ENCODE measurements around the gene CAMTA1. TPM values are rescaled to one million over a fixed set of nuclear protein-coding genes. Genes with fewer than 3 reads are reported as not detected.

Gene CAMTA1
- total RNA-seq, 2 donors from 2014 or later, result 36.7 to 51.9 TPM

- H3K4me1 Mint-ChIP-seq, result no peaks in the 10 kb centered on the region
- no peaks in the 10 kb centered on the region for H3K36me3 Mint-ChIP-seq (ENCODE audit: low read depth)
- ATAC-seq (replicated peaks), result no peak
- H3K9me3 Mint-ChIP-seq, result peaks cover 3% of the 10 kb centered on the region
- H3K4me3 Mint-ChIP-seq, result no peak overlapping the region
- peaks cover 39% of the 10 kb centered on the region for H3K27me3 Mint-ChIP-seq
- no peak overlapping the region for H3K27ac Mint-ChIP-seq
Observed at GRCh38 chr1:7287013-7287412, 501.8 kb downstream of the CAMTA1 start.

GRCh38 chr1:7288992-7289391 is 503.7 kb downstream of the CAMTA1 start:
- Mint-ChIP-seq H3K9me3 (peaks cover 3% of the 10 kb centered on the region), H3K4me1 (no peaks in the 10 kb centered on the region), H3K27ac (no peak overlapping the region), H3K36me3 (ENCODE audit: low read depth) (no peaks in the 10 kb centered on the region), H3K27me3 (peaks cover 24% of the 10 kb centered on the region), H3K4me3 (no peak overlapping the region)
- ATAC-seq (replicated peaks), result no peak

GRCh38 chr1:7289694-7290093 is 504.4 kb downstream of the CAMTA1 start:
- H3K36me3 Mint-ChIP-seq (ENCODE audit: low read depth), result no peaks in the 10 kb centered on the region
- no peaks in the 10 kb centered on the region for H3K4me1 Mint-ChIP-seq
- peaks cover 3% of the 10 kb centered on the region for H3K9me3 Mint-ChIP-seq
- H3K4me3 Mint-ChIP-seq, result no peak overlapping the region
- H3K27me3 Mint-ChIP-seq, result peaks cover 22% of the 10 kb centered on the region
- H3K27ac Mint-ChIP-seq, result no peak overlapping the region
- no peak for ATAC-seq (replicated peaks)

GRCh38 chr1:7290971-7291970 is 506.0 kb downstream of the CAMTA1 start:
- Mint-ChIP-seq H3K27ac (no peak overlapping the region), H3K9me3 (peaks cover 4% of the 10 kb centered on the region), H3K27me3 (peaks cover 12% of the 10 kb centered on the region), H3K4me3 (no peak overlapping the region), H3K36me3 (ENCODE audit: low read depth) (no peaks in the 10 kb centered on the region), H3K4me1 (no peaks in the 10 kb centered on the region)
- no peak for ATAC-seq (replicated peaks)

GRCh38 chr1:7292036-7292681 is 506.9 kb downstream of the CAMTA1 start:
- Mint-ChIP-seq H3K27ac (no peak overlapping the region), H3K4me3 (no peak overlapping the region), H3K36me3 (ENCODE audit: low read depth) (no peaks in the 10 kb centered on the region), H3K27me3 (peaks cover 16% of the 10 kb centered on the region), H3K9me3 (peaks cover 8% of the 10 kb centered on the region), H3K4me1 (no peaks in the 10 kb centered on the region)
- no peak for ATAC-seq (replicated peaks)

- no peak overlapping the region for H3K4me3 Mint-ChIP-seq
- no peaks in the 10 kb centered on the region for H3K4me1 Mint-ChIP-seq
- no peak overlapping the region for H3K27ac Mint-ChIP-seq
- peaks cover 19% of the 10 kb centered on the region for H3K27me3 Mint-ChIP-seq
- no peak for ATAC-seq (replicated peaks)
- no peaks in the 10 kb centered on the region for H3K36me3 Mint-ChIP-seq (ENCODE audit: low read depth)
- H3K9me3 Mint-ChIP-seq, result peaks cover 5% of the 10 kb centered on the region
Observed at GRCh38 chr1:7292714-7293419, 507.6 kb downstream of the CAMTA1 start.

- Mint-ChIP-seq H3K27ac (no peak overlapping the region), H3K9me3 (peaks cover 5% of the 10 kb centered on the region), H3K27me3 (peaks cover 14% of the 10 kb centered on the region), H3K4me1 (no peaks in the 10 kb centered on the region), H3K4me3 (no peak overlapping the region), H3K36me3 (ENCODE audit: low read depth) (no peaks in the 10 kb centered on the region)
- no peak for ATAC-seq (replicated peaks)
Observed at GRCh38 chr1:7293702-7294629, 508.7 kb downstream of the CAMTA1 start.

GRCh38 chr1:7294636-7295035 is 509.4 kb downstream of the CAMTA1 start:
- peaks cover 11% of the 10 kb centered on the region for H3K27me3 Mint-ChIP-seq
- H3K9me3 Mint-ChIP-seq, result peaks cover 5% of the 10 kb centered on the region
- no peaks in the 10 kb centered on the region for H3K4me1 Mint-ChIP-seq
- H3K36me3 Mint-ChIP-seq (ENCODE audit: low read depth), result no peaks in the 10 kb centered on the region
- no peak for ATAC-seq (replicated peaks)
- no peak overlapping the region for H3K27ac Mint-ChIP-seq
- H3K4me3 Mint-ChIP-seq, result no peak overlapping the region

- ATAC-seq (replicated peaks), result no peak
- H3K4me1 Mint-ChIP-seq, result no peaks in the 10 kb centered on the region
- peaks cover 5% of the 10 kb centered on the region for H3K9me3 Mint-ChIP-seq
- no peaks in the 10 kb centered on the region for H3K36me3 Mint-ChIP-seq (ENCODE audit: low read depth)
- H3K27me3 Mint-ChIP-seq, result peaks cover 16% of the 10 kb centered on the region
- H3K27ac Mint-ChIP-seq, result no peak overlapping the region
- no peak overlapping the region for H3K4me3 Mint-ChIP-seq
Observed at GRCh38 chr1:7295946-7296345, 510.7 kb downstream of the CAMTA1 start.

GRCh38 chr1:7296968-7297367 is 511.7 kb downstream of the CAMTA1 start:
- no peak overlapping the region for H3K4me3 Mint-ChIP-seq
- H3K4me1 Mint-ChIP-seq, result no peaks in the 10 kb centered on the region
- H3K27me3 Mint-ChIP-seq, result peaks cover 20% of the 10 kb centered on the region

GRCh38 chr1:7298145-7298544 is 512.9 kb downstream of the CAMTA1 start:
- no peak overlapping the region for H3K4me3 Mint-ChIP-seq
- H3K27ac Mint-ChIP-seq, result no peak overlapping the region
- peaks cover 5% of the 10 kb centered on the region for H3K9me3 Mint-ChIP-seq

More at GRCh38 chr1:7296968-7297367, 511.7 kb downstream of the CAMTA1 start:
- no peak overlapping the region for H3K27ac Mint-ChIP-seq
- H3K9me3 Mint-ChIP-seq, result peaks cover 5% of the 10 kb centered on the region
- H3K36me3 Mint-ChIP-seq (ENCODE audit: low read depth), result no peaks in the 10 kb centered on the region
- no peak for ATAC-seq (replicated peaks)

GRCh38 chr1:7298749-7299151 is 513.5 kb downstream of the CAMTA1 start:
- H3K36me3 Mint-ChIP-seq (ENCODE audit: low read depth), result no peaks in the 10 kb centered on the region
- H3K4me3 Mint-ChIP-seq, result no peak overlapping the region
- H3K27me3 Mint-ChIP-seq, result peaks cover 32% of the 10 kb centered on the region
- no peaks in the 10 kb centered on the region for H3K4me1 Mint-ChIP-seq
- no peak for ATAC-seq (replicated peaks)
- no peak overlapping the region for H3K27ac Mint-ChIP-seq
- H3K9me3 Mint-ChIP-seq, result peaks cover 5% of the 10 kb centered on the region

More at GRCh38 chr1:7298145-7298544, 512.9 kb downstream of the CAMTA1 start:
- Mint-ChIP-seq H3K27me3 (peaks cover 27% of the 10 kb centered on the region), H3K4me1 (no peaks in the 10 kb centered on the region), H3K36me3 (ENCODE audit: low read depth) (no peaks in the 10 kb centered on the region)
- no peak for ATAC-seq (replicated peaks)

GRCh38 chr1:7299329-7299799 is 514.1 kb downstream of the CAMTA1 start:
- H3K4me3 Mint-ChIP-seq, result no peak overlapping the region
- no peak for ATAC-seq (replicated peaks)
- H3K4me1 Mint-ChIP-seq, result no peaks in the 10 kb centered on the region
- no peaks in the 10 kb centered on the region for H3K36me3 Mint-ChIP-seq (ENCODE audit: low read depth)
- no peak overlapping the region for H3K27ac Mint-ChIP-seq
- peaks cover 5% of the 10 kb centered on the region for H3K9me3 Mint-ChIP-seq
- H3K27me3 Mint-ChIP-seq, result peaks cover 32% of the 10 kb centered on the region

Measured in activated T-helper 17 cell treated with anti-CD3 and anti-CD28 coated beads, Interleukin-2, amount 50 U/mL, for 72 hours (primary cell).